SIG-M5 treated with dmso at 0.1 percent for 504 hours (cell line): ENCODE measurements around the gene PSEN1.
A peak's percentile ranks its signal among the peaks of the same experiment; 100 is the strongest.

Source experiments
- DNase-seq: peaks from one replicate; lab custom pipeline; 2025; ENCODE audit not compliant: unreplicated experiment; lab: John Stamatoyannopoulos, UW

PSEN1 gene

DNA sequence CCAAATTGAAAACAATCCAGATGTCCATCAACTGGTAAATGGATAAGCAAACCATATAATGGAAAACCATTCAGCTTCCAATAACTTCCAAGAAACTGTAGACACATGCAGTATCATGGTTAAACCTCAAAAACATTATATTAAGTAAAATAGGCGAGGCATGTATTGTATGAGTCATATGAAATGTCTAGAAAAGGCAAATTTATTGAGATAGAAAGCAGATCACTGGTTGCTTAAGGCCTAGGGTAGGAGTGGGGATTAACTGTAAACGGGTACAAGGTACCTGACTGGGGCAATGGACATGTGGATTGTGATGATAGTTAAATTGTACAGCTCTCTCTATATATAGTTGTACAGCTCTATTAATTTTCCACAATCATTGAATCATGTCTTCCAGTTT lies 79.7 kb downstream of the PSEN1 start:
- DNase-seq: no peak

- DNase-seq: no peak
Observed at GRCh38 chr14:73217411-73217810, 81.1 kb downstream of the PSEN1 start.

DNA sequence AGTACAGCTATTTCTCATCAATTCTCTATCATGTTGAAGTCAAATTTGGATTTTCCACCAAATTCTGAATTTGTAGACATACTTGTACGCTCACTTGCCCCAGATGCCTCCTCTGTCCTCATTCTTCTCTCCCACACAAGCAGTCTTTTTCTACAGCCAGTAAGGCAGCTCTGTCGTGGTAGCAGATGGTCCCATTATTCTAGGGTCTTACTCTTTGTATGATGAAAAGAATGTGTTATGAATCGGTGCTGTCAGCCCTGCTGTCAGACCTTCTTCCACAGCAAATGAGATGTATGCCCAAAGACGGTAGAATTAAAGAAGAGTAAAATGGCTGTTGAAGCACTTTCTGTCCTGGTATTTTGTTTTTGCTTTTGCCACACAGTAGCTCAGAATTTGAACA lies 83.8 kb downstream of the PSEN1 start:
- no peak for DNase-seq

GRCh38 chr14:73220634-73221033 lies 84.3 kb downstream of the PSEN1 start:
- DNase-seq: no peak

DNA sequence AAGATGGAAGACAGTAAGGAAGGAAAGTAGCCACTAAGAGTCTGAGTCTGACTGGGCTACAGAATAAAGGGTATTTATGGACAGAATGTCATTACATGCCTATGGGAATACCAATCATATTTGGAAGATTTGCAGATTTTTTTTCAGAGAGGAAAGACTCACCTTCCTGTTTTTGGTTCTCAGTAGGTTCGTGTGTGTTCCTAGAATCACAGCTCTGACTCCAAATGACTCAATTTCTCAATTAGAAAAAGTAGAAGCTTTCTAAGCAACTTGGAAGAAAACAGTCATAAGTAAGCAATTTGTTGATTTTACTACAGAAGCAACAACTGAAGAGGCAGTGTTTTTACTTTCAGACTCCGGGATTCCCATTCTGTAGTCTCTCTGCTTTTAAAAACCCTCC lies 85.6 kb downstream of the PSEN1 start:
- DNase-seq: no peak

DNA sequence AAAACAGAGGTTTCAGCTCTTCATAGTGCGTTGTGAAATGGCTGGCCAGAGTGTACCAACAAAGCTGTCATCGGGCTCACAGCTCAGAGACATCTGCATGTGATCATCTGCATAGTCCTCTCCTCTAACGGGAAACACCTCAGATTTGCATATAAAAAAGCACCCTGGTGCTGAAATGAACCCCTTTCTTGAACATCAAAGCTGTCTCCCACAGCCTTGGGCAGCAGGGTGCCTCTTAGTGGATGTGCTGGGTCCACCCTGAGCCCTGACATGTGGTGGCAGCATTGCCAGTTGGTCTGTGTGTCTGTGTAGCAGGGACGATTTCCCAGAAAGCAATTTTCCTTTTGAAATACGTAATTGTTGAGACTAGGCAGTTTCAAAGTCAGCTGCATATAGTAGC lies 86.7 kb downstream of the PSEN1 start:
- no peak for DNase-seq

DNA sequence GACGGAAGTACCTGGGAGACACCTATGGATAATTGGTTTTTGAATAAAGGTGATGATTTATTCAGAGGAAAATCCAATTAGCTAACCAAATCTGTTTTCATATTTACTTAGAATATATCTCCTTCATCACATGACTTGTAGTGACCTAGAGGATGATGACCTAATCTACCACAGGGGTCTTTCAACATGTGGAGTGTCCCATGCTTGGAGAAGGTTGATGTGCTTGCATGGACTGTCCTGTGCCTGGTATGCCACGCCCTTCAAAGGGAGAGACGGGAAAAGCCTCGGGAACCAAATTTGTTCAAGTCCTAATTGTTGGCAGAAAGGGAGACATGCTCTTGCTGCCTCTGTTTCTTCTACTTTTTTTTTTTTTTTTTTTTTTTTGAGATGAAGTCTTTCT lies 89.2 kb downstream of the PSEN1 start:
- no peak for DNase-seq

GRCh38 chr14:73227812-73228781 lies 91.8 kb downstream of the PSEN1 start:
- no peak for DNase-seq

DNA sequence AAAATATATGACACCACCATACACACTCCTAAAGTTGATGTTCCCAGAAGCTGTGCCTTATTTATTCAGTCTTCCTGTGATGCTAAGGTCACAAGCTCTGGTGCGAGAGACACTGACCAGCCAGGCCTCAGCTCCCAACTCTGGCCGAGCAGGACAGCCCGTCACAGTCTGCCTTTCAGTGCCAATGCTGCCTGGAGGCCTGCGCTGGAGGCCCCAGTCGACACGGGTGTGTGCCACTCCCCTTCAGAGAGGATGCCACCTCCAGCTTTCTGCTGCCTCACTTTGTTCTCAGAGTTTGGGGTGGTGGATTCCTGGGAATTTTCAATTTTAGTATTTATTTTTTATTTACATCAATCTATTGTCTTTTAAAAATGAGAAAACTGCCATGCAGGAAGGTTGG lies 93.7 kb downstream of the PSEN1 start:
- DNase-seq: no peak

DNA sequence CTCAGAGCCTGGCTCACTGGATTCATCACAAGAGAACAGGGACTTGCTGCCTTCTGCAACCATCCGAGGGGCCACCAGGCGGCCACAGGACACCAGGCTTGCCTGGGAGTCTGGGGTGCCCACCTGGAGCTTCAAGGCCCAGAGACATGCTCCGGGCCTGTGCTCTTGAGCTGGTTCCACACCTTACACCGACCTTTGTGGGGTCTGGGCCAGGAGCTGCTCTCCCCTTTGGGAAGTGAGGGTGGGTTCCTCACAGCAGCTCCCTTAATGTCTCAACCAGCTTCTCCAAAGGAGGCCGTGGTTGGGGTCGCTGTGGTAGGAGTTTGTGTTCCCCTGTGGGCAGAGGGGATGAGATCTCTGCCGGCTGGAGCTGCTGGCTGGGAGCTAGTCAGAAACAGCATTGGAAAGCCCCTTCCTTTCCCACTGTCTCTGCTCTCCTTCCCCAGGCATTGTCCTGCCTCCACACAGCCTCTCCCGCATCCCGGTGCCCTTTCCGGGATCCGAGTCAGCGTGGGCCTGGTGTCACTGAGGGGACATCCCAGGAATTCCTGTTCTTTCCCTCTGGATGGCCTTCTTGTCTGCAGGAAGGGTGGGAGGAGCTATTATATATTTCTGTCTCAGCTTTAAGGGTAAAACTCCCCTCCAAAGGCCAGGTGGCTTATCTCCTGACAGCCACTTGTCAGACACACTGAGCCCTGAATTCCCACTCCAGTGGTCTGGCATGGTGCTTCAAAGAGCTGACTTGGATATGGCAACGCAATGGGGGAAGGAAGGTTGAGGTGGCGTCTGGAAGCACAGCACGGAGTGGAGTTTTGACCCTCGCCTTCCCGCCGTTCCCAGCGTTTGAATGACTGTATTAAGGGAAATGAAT lies 95.9 kb downstream of the PSEN1 start:
- peak; percentile 22 for DNase-seq

- DNase-seq: no peak
Observed at GRCh38 chr14:73232984-73233383, 96.7 kb downstream of the PSEN1 start.

- no peak for DNase-seq
Observed at GRCh38 chr14:73233564-73233963, 97.3 kb downstream of the PSEN1 start.

DNA sequence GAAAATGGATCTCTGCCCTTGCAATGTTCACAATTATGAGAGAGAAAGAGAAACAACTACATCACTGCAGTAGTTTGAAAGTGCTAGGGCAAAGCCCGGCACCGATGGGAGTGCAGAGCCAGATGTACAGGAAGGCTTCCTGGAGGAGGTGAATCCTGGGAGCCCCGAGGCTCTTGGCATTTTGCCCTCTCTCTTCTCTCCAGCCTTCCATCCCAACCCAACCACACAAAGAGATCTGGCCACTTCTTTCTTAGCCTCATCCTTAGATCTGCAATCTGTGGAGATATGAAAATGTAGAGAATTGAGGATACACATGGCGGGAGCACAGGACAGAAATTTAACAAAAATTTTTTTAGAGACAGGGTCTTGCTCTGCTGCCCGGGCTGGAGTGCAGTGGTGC lies 97.7 kb downstream of the PSEN1 start:
- no peak for DNase-seq

- DNase-seq: no peak
Observed at GRCh38 chr14:73234586-73235394, 98.5 kb downstream of the PSEN1 start.

DNA sequence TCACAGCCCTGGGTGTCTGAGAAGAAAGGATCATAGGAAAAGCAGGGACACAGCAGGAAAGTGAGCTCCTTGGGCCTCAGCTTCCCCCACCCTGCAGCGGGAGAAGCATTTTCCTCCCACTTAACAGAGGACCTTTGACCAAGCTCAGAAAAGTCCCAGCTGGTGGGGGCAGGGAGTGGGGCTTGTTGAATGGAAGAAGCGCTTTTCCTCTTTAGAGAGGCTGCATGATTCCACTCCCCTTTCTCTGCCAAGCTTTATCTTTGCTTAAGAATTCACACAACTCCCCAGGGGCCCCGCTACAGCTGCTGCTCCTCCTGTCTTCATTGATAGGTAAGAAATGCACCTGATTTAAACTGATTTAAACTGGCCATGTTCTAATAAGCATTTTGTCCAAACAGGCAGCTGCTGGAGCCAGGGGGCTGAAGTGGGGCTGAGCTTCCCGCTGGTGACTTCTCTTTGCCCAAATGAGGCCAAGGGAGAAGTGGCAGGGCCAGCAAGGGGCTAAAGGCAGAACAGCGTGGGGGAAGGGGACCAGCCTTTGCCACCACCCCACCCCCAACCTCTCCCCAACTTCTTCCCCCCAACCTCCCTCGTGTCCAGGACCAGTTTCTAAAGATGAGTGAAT lies 99.3 kb downstream of the PSEN1 start:
- DNase-seq: no peak

- no peak for DNase-seq
Observed at GRCh38 chr14:73236157-73236556, 99.8 kb downstream of the PSEN1 start.

GRCh38 chr14:73236752-73237218 lies 100.5 kb downstream of the PSEN1 start:
- no peak for DNase-seq

DNA sequence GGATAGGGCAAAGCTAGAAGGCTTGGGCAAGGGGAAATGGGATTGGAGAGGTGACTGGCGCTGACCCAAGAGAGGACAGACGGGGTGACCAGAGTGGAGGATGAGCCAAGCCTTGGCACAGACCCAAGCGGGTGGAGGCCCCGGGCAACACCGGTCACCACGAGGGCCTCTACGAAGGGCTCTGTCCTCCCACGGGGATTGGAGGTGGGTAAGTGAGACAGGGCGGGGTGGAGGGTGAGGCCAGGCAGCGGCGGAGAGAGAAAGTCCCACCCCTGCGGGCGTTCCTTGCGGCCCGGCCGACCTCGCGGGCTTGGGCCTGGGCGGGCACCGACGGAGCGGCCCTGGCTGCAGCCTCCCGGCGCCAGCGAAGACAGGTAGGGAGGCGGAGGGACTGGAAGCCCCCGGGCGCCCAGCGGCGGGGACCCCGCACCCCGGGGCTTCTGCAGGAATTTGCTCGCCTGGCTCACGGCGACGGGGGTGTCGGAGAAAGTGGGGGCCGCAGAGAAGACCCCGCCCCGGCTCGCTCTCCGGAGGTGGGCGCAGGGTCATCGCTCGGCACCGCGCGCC lies 101.0 kb downstream of the PSEN1 start, which contains the start of gene PAPLN:
TSS of gene PAPLN (plus strand) at position 288 of the 567 bp plus-strand sequence. CDS start 2,273 bp downstream, outside the sequence.
- DNase-seq: no peak

DNA sequence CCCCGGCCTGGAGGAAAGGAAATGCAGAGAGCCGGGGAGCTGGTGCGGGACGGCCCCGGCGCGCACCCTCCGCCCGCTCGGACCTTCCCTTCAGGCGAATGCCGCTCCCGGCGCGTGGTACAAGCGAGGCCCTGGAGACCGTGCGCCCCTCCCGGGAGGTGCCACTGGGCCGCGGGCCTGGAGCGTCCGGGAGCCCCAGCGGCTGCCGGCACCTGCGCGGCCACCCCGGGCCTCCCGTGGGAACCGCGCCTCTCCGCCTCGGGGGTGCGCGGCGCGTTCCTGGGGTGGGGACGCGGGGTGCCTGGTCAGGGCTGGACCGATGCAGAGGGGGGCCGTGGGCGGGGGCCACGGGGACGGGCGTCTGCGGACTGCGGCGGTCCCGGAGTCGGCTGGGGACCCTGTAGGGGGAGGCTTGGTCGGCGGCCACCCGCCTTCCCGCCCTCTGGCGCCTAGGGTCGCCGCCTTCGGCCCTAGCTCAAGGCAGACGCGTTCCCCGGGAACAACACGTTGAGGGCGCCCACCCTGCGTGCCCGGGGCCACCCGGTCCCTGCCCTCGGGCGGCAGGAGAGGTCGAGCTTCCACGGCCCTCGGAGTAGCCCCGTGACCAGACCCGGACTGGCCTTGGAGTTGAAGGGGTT lies 101.6 kb downstream of the PSEN1 start:
- no peak for DNase-seq
